ENCODE data around the gene PRDX4.

Gene PRDX4

GRCh38 chrX:23726191-23726590, 58.9 kb downstream of the PRDX4 start:
- H3K4me3 ChIP-seq (ENCODE audit: low read depth, low read length): no peak overlapping the region
- no peak overlapping the region for H3K27ac ChIP-seq
- no peak for TF ChIP-seq CTCF (IDR thresholded peaks at IDR 0.05; ENCODE audit: low read depth, low read length, missing control alignments)
- in situ Hi-C loops (cut with HindIII; ENCODE audit: low pct_ligation_motif_present, low sequenced_read_pairs): no loop called here
- H3K36me3 ChIP-seq (replicated peaks): peaks cover 20% of the 10 kb centered on the region
- H3K27me3 ChIP-seq (replicated peaks): no peaks in the 10 kb centered on the region
- no peak for DNase-seq

- in situ Hi-C loops (cut with HindIII; ENCODE audit: low pct_ligation_motif_present, low sequenced_read_pairs): no loop called here
- no peak for TF ChIP-seq CTCF (IDR thresholded peaks at IDR 0.05; ENCODE audit: low read depth, low read length, missing control alignments)
- DNase-seq: no peak
- H3K36me3 ChIP-seq (replicated peaks): peaks cover 16% of the 10 kb centered on the region
- H3K27me3 ChIP-seq (replicated peaks): no peaks in the 10 kb centered on the region
- H3K4me3 ChIP-seq (ENCODE audit: low read depth, low read length): no peak overlapping the region
- no peak overlapping the region for H3K27ac ChIP-seq
Measured at GRCh38 chrX:23727206-23727605, 59.9 kb downstream of the PRDX4 start.

GRCh38 chrX:23729214-23729613, 61.9 kb downstream of the PRDX4 start:
- Histone ChIP-seq H3K4me3 (ENCODE audit: low read depth, low read length) (no peak overlapping the region), H3K27me3 (replicated peaks) (no peaks in the 10 kb centered on the region), H3K36me3 (replicated peaks) (peaks cover 12% of the 10 kb centered on the region), H3K27ac (no peak overlapping the region)
- no peak for DNase-seq
- TF ChIP-seq CTCF (IDR thresholded peaks at IDR 0.05; ENCODE audit: low read depth, low read length, missing control alignments): no peak
- in situ Hi-C loops (cut with HindIII; ENCODE audit: low pct_ligation_motif_present, low sequenced_read_pairs): no loop called here

DNA sequence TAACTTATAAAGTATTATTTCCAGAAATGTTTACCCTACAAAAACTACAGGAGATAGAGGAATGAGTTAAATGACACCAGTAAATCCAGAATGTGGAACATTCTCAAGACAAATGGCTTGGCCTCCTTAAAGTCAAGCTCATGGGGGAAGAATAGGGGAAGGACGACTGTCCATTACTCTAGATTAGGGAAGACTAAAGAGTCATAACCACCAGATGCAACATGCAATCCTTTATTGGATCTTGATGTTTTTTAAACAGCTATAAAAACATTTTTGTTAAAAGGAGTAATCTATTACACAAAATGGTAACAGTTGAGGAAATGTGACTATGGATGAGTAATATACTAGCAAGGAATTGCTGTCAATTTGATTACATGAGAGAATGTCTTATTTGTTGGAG, 64.7 kb downstream of the PRDX4 start:
- TF ChIP-seq CTCF (IDR thresholded peaks at IDR 0.05; ENCODE audit: low read depth, low read length, missing control alignments): no peak
- no peak for DNase-seq
- in situ Hi-C loops (cut with HindIII; ENCODE audit: low pct_ligation_motif_present, low sequenced_read_pairs): no loop called here
- H3K36me3 ChIP-seq (replicated peaks): peaks cover 12% of the 10 kb centered on the region
- H3K27ac ChIP-seq: no peak overlapping the region
- no peaks in the 10 kb centered on the region for H3K27me3 ChIP-seq (replicated peaks)
- no peak overlapping the region for H3K4me3 ChIP-seq (ENCODE audit: low read depth, low read length)

DNA sequence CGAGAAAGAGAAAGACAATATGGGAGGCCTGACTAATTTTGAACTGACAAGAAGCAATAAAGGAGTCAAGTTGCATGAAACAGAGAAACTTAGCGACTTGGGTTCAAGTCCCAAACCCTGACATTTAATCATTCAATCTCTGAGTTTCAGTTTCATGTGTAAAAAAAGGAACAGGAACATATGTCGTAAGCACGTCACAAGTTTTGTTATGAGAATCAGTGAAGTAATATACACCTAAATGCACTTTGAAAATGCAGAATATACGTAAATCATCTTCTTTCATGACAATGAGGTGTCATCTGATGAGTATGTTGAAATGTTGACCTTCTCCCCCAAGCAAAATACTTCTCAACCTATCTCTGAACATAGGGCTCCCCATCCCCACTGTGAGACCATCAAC, 65.4 kb downstream of the PRDX4 start:
- Histone ChIP-seq H3K27ac (no peak overlapping the region), H3K4me3 (ENCODE audit: low read depth, low read length) (no peak overlapping the region)

More for the DNA sequence above, 65.4 kb downstream of the PRDX4 start:
- no peak for TF ChIP-seq CTCF (IDR thresholded peaks at IDR 0.05; ENCODE audit: low read depth, low read length, missing control alignments)
- H3K27me3 ChIP-seq (replicated peaks): no peaks in the 10 kb centered on the region
- H3K36me3 ChIP-seq (replicated peaks): peaks cover 12% of the 10 kb centered on the region
- no peak for DNase-seq
- in situ Hi-C loops (cut with HindIII; ENCODE audit: low pct_ligation_motif_present, low sequenced_read_pairs): no loop called here
